ENCODE data around the gene WNT2B.

GRCh38 chr1:112558634-112559033, 49.9 kb downstream of the WNT2B start:
- TF ChIP-seq CTCF (IDR thresholded peaks at IDR 0.05; ENCODE audit: control extremely low read depth in 1 of 3, insufficient read depth in 1 of 3, low read depth in 1 of 3, low read length in 3 of 3) (no peak), EP300 (IDR thresholded peaks at IDR 0.05; ENCODE audit: borderline replicate concordance in 1 of 2, low read depth in 2 of 2, low read length in 2 of 2) (no peak), NRF1 (IDR thresholded peaks at IDR 0.05; ENCODE audit: low read depth, low read length) (no peak)
